T-cell (primary cell): ENCODE results near the gene CYCS. TPM values are rescaled to one million over a fixed set of nuclear protein-coding genes. Genes with fewer than 3 reads are reported as not detected.
"Not testable (repeated sequence)": the region's sequence is repeated elsewhere in the genome, so short reads cannot be mapped to it uniquely, and the experiment has no call there.

ENCODE experiments used
- ATAC-seq, 4 experiments: fragments of 200-7000 bp in 3 of 4; fragments of 150-1000 bp in 1 of 4; cut with Tn5 transposase; replicated peaks in 1 of 4; 1 replicate in 3 of 4; 2 replicates in 1 of 4; pipeline ENCODE4 v1.10.0; 2021; ENCODE audit warnings: moderate library complexity in 3 of 4, mild to moderate bottlenecking in 2 of 4, moderate number of reproducible peaks in 1 of 4
- CTCF ChIA-PET, 2 donors: fragments of 300-600 bp; sonication (Branson Sonifier 250); formaldehyde crosslinking; loops; one replicate each; lab custom pipeline; 2022; ENCODE audit warnings: antibody characterized with exemption in 2 of 2; lab: Charles Lee
- POLR2A ChIA-PET, 2 donors: fragments of 300-600 bp; sonication (Branson Sonifier 250); formaldehyde crosslinking; loops; one replicate each; lab custom pipeline; 2022; ENCODE audit warnings: antibody characterized with exemption in 2 of 2; lab: Charles Lee
- DNase-seq, 35 experiments: peaks; one replicate each; pipeline versions ENCODE4 v3.0.0 to v3.0.0-alpha.2; 2013 to 2023
- H3K27ac ChIP-seq: one replicate; pipeline ENCODE4 v1.5.1; 2013; ENCODE audit warnings: low read length
- H3K27me3 ChIP-seq, 2 experiments: replicated peaks in 1 of 2; 1 replicate in 1 of 2; 2 replicates in 1 of 2; pipeline versions ENCODE4 v1.6.1 to v1.7.0; 2013; ENCODE audit warnings: low read length in 1 of 2, mixed read lengths in 1 of 2; ENCODE audit not compliant: control insufficient read depth in 2 of 2, insufficient read depth in 2 of 2; ENCODE audit errors: extremely low read depth in 1 of 2
- H3K36me3 ChIP-seq, 2 donors: 1 replicate in 1 of 2; 2 replicates in 1 of 2; pipeline versions ENCODE4 v1.6.1 to v1.7.0; 2013; ENCODE audit warnings: low read length in 1 of 2; ENCODE audit not compliant: control insufficient read depth in 2 of 2, insufficient read depth in 1 of 2; ENCODE audit errors: extremely low read depth in 1 of 2
- H3K4me1 ChIP-seq, 2 experiments: 1 replicate in 1 of 2; 2 replicates in 1 of 2; pipeline versions ENCODE4 v1.6.1 to v1.7.0; 2013; ENCODE audit warnings: low read length in 2 of 2, mixed read lengths in 1 of 2; ENCODE audit not compliant: insufficient read depth in 2 of 2, control insufficient read depth in 1 of 2; ENCODE audit errors: extremely low read depth in 1 of 2
- H3K4me3 ChIP-seq, 2 donors: 1 replicate in 1 of 2; 2 replicates in 1 of 2; pipeline versions ENCODE4 v1.5.1 to v1.7.0; 2013; ENCODE audit warnings: mild to moderate bottlenecking in 2 of 2, low read length in 1 of 2, moderate library complexity in 1 of 2; ENCODE audit not compliant: control insufficient read depth in 1 of 2; ENCODE audit errors: extremely low read depth in 1 of 2
- H3K9me3 ChIP-seq: 2 replicates; pipeline ENCODE4 v1.7.0; 2013
- H3K27ac Mint-ChIP-seq, 2 donors: one replicate each; pipeline ENCODE4 v1.8.0; 2020 to 2021; ENCODE audit warnings: mild to moderate bottlenecking in 2 of 2, mixed read lengths in 2 of 2
- H3K27me3 Mint-ChIP-seq, 2 donors: one replicate each; pipeline ENCODE4 v1.8.0; 2021 to 2022; ENCODE audit warnings: mixed read lengths in 2 of 2
- H3K36me3 Mint-ChIP-seq: one replicate; pipeline ENCODE4 v1.8.0; 2021; ENCODE audit warnings: mixed read lengths
- H3K4me1 Mint-ChIP-seq, 3 donors: one replicate each; pipeline ENCODE4 v1.8.0; 2020 to 2022; ENCODE audit warnings: mixed read lengths in 3 of 3, mild to moderate bottlenecking in 1 of 3
- H3K4me3 Mint-ChIP-seq, 3 donors: one replicate each; pipeline ENCODE4 v1.8.0; 2020 to 2022; ENCODE audit warnings: mild to moderate bottlenecking in 3 of 3, mixed read lengths in 3 of 3, moderate library complexity in 3 of 3
- H3K9me3 Mint-ChIP-seq, 3 donors: one replicate each; pipeline ENCODE4 v1.8.0; 2020 to 2022; ENCODE audit warnings: mixed read lengths in 3 of 3
- WGBS: methylation state at CpG from one replicate; pipeline ENCODE4 v1.1.5; 2013; ENCODE audit warnings: missing lambda C conversion rate; ENCODE audit not compliant: insufficient coverage; 5-methylcytosine and 5-hydroxymethylcytosine counted together
- total RNA-seq, 35 experiments: library from RNA in 6 of 35; stranded (reverse) in 6 of 35; fragments of 120-200 nt in 1 of 35; gene quantifications; one replicate each; pipeline versions ENCODE4 v1.2.1 to v1.2.4 and lab custom pipeline; 2013 to 2026

The CYCS gene
- total RNA-seq, 5 donors from 2014 or later (not counting 1 experiment from before 2014, with no cell fraction given) = 45.0 to 136 (median 47.3) TPM

GRCh38 chr7:25167262-25167843 lies 42.3 kb upstream of the CYCS start:
- no peak overlapping the region for H3K4me3 Mint-ChIP-seq
- ChIA-PET CTCF (no interaction called here), POLR2A (no interaction called here)
- no peaks in the 10 kb centered on the region for H3K27me3 Mint-ChIP-seq
- Histone ChIP-seq H3K4me3 (no peak overlapping the region), H3K27me3 (no peaks in the 10 kb centered on the region), H3K4me1 (no peaks in the 10 kb centered on the region), H3K36me3 (no peaks in the 10 kb centered on the region), H3K9me3 (no peaks in the 10 kb centered on the region), H3K27ac (no peak overlapping the region)
- no peak overlapping the region for H3K27ac Mint-ChIP-seq
- no CpG with 5 or more reads among the region's 3 CpGs for WGBS
- H3K9me3 Mint-ChIP-seq = no peaks in the 10 kb centered on the region
- no peak for ATAC-seq
- no peak for DNase-seq
- no peaks in the 10 kb centered on the region for H3K4me1 Mint-ChIP-seq
- peaks cover 32% of the 10 kb centered on the region for H3K36me3 Mint-ChIP-seq

GRCh38 chr7:25159983-25160596 lies 35.0 kb upstream of the CYCS start:
- H3K27ac Mint-ChIP-seq, H3K27me3 Mint-ChIP-seq: not testable (repeated sequence)
- POLR2A ChIA-PET = interaction anchor here in 1 of 2 donors (0.7 kb wide), 1 partner anchor 29 kb away, joined by 3 read pairs; no protein-coding TSS in a partner anchor

GRCh38 chr7:25158966-25159365 lies 33.9 kb upstream of the CYCS start:
- Mint-ChIP-seq H3K4me1 (peaks cover 0 to 6% (median 2%) of the 10 kb centered on the region in 3 donors), H3K27me3 (no peaks in the 10 kb centered on the region), H3K4me3 (no peak overlapping the region), H3K27ac (no peak overlapping the region), H3K9me3 (no peaks in the 10 kb centered on the region), H3K36me3 (peaks cover 31% of the 10 kb centered on the region)
- Histone ChIP-seq H3K27ac (no peak overlapping the region), H3K4me3 (no peak overlapping the region), H3K36me3 (peaks cover 4 to 13% of the 10 kb centered on the region in 2 donors), H3K9me3 (no peaks in the 10 kb centered on the region), H3K27me3 (no peaks in the 10 kb centered on the region), H3K4me1 (no peaks in the 10 kb centered on the region)
- ChIA-PET POLR2A (interaction anchor here in 1 of 2 donors (0.9 kb wide), 1 partner anchor 31 kb away, joined by 3 read pairs; no protein-coding TSS in a partner anchor), CTCF (interaction anchor here in 1 of 2 donors (0.6 to 0.9 kb wide), 3 partner anchors 10 to 456 kb away, joined by 3 to 5 read pairs (median 3); no protein-coding TSS in a partner anchor)
- no peak for ATAC-seq
- DNase-seq = no peak
- WGBS = 89% methylated on average over 4 of the region's 4 CpGs

More at GRCh38 chr7:25159983-25160596, 35.0 kb upstream of the CYCS start:
- not testable (repeated sequence) for H3K4me3 ChIP-seq, H3K4me3 Mint-ChIP-seq, H3K4me1 Mint-ChIP-seq, H3K9me3 ChIP-seq, H3K27ac ChIP-seq, H3K27me3 ChIP-seq, H3K9me3 Mint-ChIP-seq, H3K36me3 ChIP-seq, ATAC-seq, H3K4me1 ChIP-seq
- DNase-seq = peak in 6 of 35 experiments; percentile 5 to 76 (median 12)
- peaks cover 25% of the 10 kb centered on the region for H3K36me3 Mint-ChIP-seq
- WGBS = 0% methylated on average over 1 of the region's 11 CpGs
- CTCF ChIA-PET = interaction anchor here in 1 of 2 donors (0.6 kb wide), 1 partner anchor 1618 kb away, joined by 3 read pairs; no protein-coding TSS in a partner anchor

GRCh38 chr7:25151773-25152172 lies 26.7 kb upstream of the CYCS start:
- Mint-ChIP-seq H3K4me1 (no peaks in the 10 kb centered on the region), H3K27ac (no peak overlapping the region), H3K4me3 (no peak overlapping the region), H3K27me3 (no peaks in the 10 kb centered on the region), H3K36me3 (peaks cover 57% of the 10 kb centered on the region), H3K9me3 (no peaks in the 10 kb centered on the region)
- Histone ChIP-seq H3K9me3 (no peaks in the 10 kb centered on the region), H3K4me3 (no peak overlapping the region), H3K27me3 (no peaks in the 10 kb centered on the region), H3K36me3 (peaks cover 0 to 19% of the 10 kb centered on the region in 2 donors), H3K27ac (no peak overlapping the region), H3K4me1 (no peaks in the 10 kb centered on the region)
- ATAC-seq (no peak), DNase-seq (no peak)
- CTCF ChIA-PET = interaction anchor here in 1 of 2 donors (1.5 kb wide), 1 partner anchor 34 kb away, joined by 3 read pairs; no protein-coding TSS in a partner anchor
- POLR2A ChIA-PET = no interaction called here
- WGBS = 93% methylated on average over 2 of the region's 2 CpGs

- WGBS = no CpG with 5 or more reads among the region's 1 CpG
- Mint-ChIP-seq H3K9me3 (no peaks in the 10 kb centered on the region), H3K36me3 (peaks cover 67% of the 10 kb centered on the region), H3K4me1 (no peaks in the 10 kb centered on the region), H3K4me3 (no peak overlapping the region), H3K27me3 (no peaks in the 10 kb centered on the region), H3K27ac (no peak overlapping the region)
- Histone ChIP-seq H3K4me1 (no peaks in the 10 kb centered on the region), H3K9me3 (no peaks in the 10 kb centered on the region), H3K27me3 (no peaks in the 10 kb centered on the region), H3K4me3 (no peak overlapping the region), H3K36me3 (peaks cover 0 to 17% of the 10 kb centered on the region in 2 donors), H3K27ac (no peak overlapping the region)
- ATAC-seq = no peak
- CTCF ChIA-PET = interaction anchor here (0.6 to 0.8 kb wide), 3 partner anchors 9 to 57 kb away, joined by 3 to 5 read pairs (median 3); no protein-coding TSS in a partner anchor
- POLR2A ChIA-PET = no interaction called here
- no peak for DNase-seq
These were observed 24.8 kb upstream of the CYCS start for GRCh38 chr7:25149836-25150235.

GRCh38 chr7:25148772-25149575 lies 23.9 kb upstream of the CYCS start:
- H3K27ac Mint-ChIP-seq = no peak overlapping the region
- peaks cover 59% of the 10 kb centered on the region for H3K36me3 Mint-ChIP-seq
- POLR2A ChIA-PET = no interaction called here

More at GRCh38 chr7:25148772-25149575, 23.9 kb upstream of the CYCS start:
- DNase-seq (no peak), ATAC-seq (no peak)
- Mint-ChIP-seq H3K4me1 (no peaks in the 10 kb centered on the region), H3K4me3 (no peak overlapping the region), H3K27me3 (no peaks in the 10 kb centered on the region), H3K9me3 (no peaks in the 10 kb centered on the region)
- WGBS = 100% methylated on average over 3 of the region's 5 CpGs
- Histone ChIP-seq H3K27ac (no peak overlapping the region), H3K4me3 (no peak overlapping the region), H3K27me3 (no peaks in the 10 kb centered on the region), H3K36me3 (peaks cover 0 to 11% of the 10 kb centered on the region in 2 donors), H3K9me3 (no peaks in the 10 kb centered on the region), H3K4me1 (no peaks in the 10 kb centered on the region)
- CTCF ChIA-PET = interaction anchor here in 1 of 2 donors (0.8 kb wide), 1 partner anchor 10 kb away, joined by 5 read pairs; no protein-coding TSS in a partner anchor
